Measurements from ENCODE around the gene OGDHL.
"Not testable (repeated sequence)": the region's sequence is repeated elsewhere in the genome, so short reads cannot be mapped to it uniquely, and the experiment has no call there.

The OGDHL gene

DNA sequence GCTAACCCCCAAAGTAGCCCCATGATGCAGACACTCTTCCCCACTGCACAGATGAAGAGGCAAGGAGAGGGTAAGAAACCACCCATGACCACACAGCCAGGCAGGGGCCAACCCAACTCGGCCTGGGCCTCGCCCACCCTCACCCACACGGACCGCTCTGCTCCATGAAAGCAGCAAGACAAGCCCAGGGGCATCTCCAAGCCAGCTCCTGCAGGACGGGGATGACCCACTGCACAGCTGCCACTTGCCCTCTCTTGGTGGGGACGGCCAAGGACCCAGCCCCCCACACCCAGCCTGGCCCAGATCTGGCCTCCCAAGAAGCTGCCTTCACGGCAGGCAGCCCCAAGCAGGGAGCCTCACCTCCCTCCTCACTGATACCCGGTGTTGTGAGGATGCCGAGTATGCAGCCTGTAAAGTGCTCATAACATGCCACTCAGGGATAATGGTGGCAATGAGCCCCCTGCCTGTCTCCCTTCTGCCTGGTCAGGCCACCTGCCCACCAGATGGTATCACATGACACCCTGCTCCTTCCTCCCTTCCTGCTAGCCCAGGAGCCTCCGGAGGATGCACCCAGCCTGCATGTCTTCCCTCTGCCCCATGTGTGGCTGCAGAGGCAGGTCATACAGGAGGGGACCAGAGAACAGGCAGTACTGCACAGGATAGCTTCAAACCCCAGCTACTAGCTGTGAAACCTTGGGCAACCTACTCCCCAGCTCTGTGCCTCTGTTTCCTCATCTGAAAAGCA lies 23.3 kb downstream of the OGDHL start:
- DNase-seq: no peak

DNA sequence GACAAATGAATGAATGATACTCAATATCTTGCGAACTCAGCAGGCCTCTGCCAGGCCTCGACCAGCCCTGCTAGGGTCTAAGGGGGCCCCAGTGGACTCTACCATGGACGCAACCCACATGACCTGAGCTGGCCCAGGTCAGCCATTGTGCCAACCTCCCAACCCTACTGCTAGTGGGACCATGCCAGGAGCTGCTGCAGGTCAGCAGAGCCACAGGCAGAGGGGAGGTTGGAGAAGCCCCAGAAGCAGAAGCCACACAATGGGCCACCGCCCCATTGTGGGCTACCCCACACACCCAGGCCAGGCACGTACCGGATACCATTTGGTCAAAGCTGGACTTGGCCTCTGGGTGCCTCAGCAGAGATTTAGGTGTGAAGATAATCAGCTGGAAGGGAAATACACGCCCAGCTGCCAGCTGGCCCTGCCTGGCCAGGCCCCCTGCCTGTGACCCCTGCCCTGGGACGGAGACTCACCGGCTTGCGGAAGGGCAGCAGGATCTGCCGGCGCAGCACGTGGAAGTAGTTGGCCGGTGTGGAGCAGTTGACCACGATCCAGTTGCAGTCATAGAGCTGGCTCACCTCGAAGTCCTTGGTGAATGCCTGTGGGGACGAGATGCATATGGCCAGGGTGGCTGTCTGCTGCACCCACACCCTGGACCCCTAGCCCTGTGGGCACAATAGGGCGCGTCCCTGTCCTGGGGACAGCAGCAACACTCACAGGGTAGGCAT lies 24.5 kb downstream of the OGDHL start:
- no peak for DNase-seq

DNA sequence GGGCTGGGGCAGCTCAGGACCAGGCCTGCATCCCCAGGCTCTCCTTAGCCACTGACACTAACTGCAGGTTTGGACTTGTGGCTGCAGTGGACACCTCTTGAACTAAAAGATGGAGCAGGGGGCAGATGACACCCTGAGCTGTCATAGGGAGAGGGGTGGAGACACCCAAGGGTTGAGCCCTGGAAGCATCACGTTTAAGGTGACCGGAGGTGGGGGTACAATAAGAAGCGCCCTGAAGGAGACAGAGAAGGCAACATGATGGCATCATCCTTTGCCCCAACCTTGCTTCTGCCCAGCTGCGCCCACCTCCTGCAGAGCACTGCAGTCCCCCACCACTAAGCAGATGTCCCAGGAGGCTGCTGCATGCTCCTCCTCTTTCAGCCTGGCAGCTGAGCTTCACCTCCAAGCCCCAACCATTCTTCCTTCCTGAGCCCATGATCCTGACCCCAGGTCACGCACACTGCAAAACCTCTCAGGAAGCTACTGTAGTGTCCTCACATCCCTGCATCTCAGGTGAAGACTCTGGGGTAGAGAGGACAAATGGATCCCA lies 25.5 kb downstream of the OGDHL start:
- no peak for DNase-seq

DNA sequence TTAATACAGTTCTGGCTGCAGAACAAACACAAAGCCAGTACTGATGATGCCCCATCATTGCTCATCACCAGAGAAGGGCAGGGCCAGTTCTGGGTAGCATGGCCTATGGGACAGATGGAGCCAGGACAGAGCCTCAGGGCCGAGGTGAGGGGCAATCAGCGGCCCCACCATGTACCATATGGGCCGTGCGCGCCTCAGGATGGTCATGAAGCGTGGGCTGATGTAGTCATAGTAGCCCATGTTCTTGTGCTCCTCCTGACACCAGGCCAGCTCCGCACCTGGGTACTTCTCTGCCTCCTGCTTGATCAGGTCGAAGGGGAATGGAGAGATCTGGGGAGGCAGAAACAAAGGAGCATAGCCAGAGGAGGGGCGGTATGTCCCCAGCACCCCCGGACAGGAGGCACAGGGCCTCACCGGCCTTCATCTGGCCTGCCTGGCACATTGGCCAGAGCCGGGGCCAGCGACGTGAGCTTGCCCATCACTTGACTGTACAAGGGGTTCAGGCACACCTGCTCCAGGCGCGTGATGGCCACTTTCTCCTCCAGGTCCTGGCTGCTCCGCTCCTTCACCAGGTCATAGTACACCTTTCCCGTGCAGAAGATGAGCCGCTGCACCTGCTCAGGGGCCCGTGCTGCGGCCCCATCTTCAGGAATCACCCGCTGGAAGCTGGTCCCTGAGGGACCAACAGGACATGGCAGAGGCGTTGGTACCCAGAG lies 26.1 kb downstream of the OGDHL start:
- DNase-seq: no peak

DNA sequence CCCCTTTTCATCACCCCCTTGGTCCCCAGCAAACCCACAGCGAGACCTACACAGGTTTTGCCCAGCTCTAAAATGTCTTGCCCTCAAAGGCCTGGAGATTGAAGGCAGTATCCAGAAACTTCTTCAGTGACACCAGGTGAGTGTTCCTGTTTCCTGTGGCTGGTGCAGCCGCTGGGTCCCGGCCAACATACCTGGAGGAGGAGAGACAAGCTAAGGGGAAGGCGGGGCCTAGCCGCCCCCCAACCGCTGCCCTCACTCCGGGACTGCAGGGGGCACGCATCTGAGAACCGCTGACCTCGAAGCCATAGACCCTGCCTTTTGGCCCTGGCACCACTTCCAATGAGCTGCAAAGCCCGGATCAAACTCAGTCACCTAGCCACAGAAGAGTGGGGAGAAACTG lies 27.0 kb downstream of the OGDHL start:
- no peak for DNase-seq

DNA sequence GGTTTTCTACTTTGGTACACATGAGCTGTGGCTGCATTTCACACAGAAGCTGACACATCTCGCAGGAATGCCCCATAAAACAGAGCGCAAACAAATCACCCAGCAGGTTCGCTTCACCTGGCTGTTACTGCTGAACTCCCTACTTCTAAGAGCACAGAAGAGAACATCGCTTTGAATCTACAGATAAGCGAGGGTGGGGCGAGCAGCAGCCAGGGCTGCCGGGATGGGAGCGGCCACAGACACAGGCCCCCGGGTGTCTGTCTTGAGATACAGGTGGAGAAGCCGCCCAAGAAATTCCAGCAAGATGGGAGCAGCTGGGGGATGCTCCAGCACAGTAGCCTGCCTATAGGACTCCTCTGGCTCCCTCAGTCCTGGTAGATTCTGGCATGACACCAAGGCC lies 27.4 kb downstream of the OGDHL start:
- DNase-seq: no peak

DNA sequence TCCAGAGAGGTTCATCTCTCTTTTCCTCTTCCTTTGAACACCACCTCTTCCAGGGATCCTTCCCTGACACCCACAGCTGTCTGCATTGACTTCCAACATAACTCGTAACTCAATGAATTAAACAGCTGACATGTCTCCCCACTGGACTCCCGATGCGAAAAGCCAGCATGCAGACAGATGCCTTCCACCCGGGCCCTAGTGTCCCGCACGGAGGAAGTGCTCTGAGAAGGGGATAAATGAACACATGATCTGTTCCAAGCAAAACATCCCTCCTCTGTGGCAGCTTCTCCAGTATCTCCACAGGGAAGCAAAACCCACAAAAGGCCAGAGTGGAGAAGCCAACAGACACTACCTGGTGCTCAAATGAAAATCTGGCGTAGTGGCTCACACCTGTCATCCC lies 28.3 kb downstream of the OGDHL start:
- DNase-seq: no peak

DNA sequence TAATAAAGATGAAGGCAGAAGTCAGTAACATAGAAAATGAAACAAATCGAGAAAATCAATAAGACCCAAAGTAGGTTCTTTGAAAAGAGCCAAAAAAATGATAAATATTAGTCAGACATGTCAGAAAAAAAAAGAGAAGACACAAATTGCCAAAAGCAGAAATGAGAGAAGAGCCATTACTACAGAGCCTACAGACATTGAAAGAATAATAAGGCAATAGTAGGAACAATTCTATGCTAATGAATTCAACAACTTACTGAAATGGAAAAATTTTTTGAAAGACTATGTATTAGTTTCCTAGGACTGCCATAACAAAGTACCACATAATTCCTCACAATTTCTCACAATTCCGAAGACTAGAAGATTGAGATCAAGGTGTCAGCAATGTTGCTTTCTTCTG lies 35.5 kb downstream of the OGDHL start:
- DNase-seq: no peak

DNA sequence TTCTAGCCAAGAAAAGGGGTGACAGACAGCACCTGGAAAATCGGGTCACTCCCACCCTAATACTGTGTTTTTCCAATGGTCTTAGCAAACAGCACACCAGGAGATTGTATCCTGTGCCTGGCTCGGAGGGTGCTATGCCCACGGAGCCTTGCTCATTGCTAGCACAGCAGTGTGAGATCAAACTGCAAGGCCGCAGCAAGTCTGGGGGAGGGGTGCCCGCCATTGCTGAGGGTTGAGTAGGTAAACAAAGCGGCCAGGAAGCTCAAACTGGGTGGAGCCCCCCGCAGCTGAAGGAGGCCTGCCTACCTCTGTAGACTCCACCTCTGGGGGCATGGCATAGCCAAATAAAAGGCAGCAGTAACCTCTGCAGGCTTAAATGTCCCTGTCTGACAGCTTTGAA lies 47.0 kb downstream of the OGDHL start:
- not testable (repeated sequence) for DNase-seq

DNA sequence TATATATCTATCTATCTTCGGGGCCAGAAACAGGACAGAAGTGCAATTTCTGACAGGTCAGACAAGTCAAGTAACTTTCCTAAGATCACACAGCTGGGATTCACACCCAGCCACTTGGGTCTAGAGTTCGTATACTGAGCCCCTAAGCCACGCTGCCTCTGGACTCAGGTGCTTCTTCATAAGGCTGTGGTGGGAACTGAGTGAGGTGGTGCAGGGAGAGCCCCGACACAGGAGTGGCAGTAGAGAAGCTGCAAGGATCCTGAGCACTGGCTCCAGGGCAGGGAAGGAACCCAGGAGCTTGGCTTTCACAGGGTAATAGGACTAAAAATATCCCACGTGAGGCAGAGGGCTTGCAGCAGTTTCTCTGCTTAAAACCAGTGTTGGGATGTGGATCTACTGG lies 48.9 kb downstream of the OGDHL start:
- no peak for DNase-seq

DNA sequence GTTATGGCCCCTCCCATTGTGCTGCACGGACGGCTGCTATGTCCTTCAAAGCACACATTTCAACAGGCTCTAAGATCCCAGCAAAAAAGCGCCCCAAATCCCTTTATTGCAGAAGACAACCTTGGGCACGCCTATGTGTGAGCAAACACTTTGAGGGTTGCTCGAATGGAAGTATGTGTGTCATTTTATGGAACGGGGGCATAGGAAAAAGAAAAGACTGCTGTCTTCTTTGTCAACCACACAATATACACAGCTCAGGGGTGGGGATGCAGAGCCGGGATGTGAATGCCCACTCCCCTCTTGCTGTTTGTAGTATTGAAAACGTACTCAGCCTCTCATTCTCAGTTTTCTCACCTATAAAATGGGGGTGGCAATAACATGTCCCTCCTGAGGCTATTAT lies 50.6 kb downstream of the OGDHL start:
- DNase-seq: no peak

DNA sequence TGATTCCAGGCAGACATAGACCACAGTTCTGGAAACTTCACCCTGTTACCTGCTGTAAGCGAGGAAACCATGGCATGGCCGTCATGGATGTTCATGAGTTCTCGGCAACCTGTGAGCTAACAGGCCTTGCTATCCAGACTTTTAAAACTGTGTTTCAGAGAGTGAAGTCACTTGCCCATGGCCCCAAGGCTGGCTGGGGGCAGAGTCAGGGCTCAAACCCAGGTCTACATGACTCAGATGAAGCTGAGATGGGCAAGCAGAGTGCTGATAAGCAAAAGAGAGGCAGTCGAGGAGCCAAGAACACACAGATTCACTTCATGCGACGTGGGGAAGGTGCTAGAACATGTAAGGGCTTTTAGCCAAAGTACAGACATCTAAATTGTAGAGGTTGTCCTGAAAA lies 51.2 kb downstream of the OGDHL start:
- DNase-seq: no peak

DNA sequence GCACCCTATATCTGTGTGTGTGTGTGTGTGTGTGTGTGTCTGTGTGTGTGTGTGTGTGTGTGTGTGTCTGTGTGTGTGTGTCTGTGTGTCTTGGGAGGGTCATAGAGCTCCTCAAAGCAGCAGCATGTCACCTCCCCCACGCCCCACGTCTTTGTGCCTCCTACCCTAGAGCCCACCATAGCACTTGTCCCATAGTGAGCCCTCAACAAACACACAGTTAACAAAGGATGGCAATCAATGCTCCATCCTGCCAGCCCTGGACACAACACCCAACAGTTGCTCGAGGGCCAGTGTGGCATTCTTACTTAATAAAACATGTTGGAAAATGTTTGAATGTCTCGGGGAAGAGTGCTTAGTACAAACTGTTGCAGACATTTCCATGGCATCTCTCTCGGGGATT lies 52.2 kb downstream of the OGDHL start:
- DNase-seq: no peak

DNA sequence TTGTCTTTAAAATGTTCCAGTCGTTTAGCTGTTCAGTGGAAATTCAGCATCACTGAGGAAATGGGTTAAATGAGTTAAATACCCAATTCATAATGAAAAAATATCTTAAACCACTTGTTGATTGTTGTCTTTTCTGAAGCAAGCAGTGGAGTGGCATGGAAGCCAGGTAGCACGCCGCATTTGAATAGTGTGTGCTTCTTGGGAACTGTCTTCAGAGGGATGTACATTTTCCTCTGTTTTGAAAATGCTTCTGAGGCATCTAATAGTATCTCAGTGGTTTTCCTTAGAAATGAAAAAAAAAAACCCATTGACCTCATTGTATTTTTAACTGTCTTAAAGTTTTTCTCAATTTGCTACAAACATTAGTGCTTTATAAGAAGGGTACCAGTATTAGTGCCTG lies 54.5 kb downstream of the OGDHL start:
- DNase-seq: no peak

DNA sequence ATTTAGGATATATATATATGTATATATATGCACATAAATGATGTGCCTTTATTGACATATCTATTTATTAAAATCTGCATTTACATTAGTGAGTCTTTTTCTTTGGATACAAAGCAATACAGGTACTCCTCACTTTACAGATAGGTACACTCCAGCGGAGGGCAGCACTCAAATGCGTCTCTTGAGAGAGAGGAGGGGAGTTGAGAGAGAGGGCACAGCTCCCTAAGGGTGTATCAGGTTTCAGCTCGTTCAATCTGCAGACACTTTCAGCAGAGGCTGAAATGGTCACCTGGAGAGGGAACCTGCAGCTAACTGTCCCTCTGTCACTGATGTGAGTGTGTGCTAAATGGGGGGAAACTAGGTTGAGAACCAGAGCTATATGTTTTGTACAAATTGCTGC lies 61.1 kb downstream of the OGDHL start:
- no peak for DNase-seq

DNA sequence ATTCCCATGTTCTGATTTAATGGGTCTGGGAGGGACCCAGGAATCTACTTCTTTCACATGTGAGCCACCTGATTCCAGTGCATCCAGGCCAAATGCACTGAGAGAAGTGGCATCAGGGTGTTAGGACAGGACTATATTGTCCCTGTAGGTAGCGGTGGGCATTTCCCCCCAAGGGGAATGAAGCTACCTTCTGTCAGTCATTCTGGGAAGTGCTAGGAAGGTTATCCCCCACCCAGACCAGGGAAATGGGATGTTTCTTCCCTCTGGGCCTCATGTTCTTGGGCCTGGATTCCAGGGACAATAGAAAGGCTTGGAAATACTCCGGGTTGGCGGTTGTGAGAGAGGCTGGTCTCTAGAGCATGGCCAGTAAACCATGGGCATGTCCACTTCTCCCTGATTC lies 61.9 kb downstream of the OGDHL start:
- DNase-seq: no peak

DNA sequence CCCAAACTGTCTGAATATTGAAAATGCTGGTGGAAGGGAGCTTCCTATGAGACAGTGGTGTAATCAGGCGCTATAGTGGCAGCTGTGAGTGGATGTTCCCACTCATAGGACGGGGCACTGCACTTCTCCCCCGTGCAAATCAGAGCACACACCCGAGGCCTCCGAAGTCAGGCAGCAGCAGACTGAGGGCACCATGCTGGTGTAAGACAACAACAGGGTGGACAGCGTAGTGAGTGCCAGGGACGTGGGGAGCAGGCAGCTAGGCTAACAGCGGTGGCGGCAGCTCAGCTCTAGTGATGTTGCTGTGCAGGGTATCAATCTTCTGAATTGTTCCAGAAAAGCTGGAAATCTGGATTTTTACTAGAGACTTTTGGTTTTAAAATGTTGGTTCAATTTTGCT lies 63.4 kb downstream of the OGDHL start:
- DNase-seq: no peak

DNA sequence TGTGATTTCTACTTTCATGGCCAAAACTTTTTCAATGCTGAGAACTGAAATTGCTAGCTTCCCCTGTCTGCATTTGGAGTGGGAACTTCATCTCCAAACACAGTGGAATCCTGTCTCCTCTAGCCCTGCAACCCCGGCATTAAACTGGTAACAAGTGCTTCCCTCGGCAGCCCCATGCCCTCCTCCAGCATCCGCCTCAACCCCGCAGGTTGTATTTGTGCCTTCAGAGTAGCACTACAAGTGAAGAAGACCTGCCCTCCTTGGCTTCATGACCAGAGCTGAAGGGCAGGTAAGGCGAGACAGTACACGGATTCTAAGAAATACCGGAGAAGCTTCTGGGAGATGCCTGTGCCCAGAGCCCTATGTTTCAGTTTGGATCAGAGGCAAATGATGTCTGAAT lies 65.8 kb downstream of the OGDHL start:
- no peak for DNase-seq

DNA sequence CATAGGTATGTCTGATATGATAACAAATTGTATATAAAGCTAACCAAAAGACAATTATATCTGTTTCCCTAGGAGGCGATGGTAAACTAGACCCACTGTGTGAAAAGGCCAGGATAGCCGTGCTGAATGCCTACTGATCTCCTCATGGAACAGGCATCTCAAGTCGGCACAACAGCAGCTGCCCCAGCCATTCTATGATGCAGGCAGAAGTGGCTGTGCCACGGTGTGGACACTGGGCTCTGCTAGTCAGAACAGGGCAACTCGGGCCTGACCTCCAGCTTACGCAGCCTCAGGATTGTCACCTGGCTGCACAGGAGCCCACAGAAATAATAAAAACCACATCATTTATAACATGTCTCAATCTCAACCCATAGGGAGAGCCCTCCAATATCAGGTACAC lies 67.7 kb downstream of the OGDHL start:
- DNase-seq: no peak

DNA sequence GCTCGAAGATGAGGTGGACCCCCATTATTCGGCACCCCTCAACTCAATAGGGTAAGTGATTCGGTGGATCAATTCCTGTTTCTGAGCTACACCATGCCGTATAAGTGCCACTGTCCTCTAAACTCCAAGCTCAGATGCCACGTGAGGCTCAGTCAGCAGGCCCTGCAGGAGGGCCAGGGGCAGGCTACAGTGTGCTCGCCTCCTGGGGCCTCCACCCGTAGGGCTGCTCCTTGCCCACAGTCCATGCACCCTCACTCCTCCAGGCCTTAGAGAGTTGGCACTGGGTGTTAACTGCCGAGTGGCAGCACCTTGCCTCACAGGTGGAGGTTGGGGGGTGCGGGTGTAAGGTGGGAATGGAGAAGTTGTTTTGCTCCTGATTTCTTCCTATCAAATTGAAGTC lies 70.5 kb downstream of the OGDHL start:
- no peak for DNase-seq

DNA sequence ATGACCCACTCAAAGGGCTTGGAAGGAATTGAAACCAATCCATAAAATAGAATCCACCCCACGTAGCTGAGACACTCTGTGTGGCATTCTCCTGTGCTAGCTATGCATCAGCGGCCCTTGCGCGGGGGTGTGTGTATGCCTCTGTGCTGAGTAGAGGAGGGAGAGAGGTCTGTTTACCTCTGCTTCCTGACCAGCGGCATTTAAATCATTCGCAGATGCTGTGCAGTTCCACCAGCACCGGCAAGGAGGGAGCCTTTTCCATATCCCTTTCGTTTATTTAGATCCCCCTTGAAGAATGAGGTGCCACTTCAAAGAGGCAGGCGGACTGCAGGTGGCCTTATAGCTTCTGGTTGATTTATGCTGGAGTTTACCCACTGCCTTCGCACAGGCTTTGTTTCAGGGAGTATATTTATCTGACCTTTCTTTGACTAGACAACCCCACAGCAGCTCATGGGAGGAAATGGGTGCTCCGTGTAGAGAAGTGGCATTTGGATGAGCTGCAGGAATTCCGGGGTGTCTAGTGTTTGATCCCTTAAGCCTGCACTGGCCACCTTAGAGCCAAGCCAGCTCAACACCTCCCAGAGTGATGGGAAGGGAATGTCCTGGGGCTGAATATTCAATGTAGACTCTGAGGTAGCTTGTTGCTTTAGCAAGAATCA lies 71.3 kb downstream of the OGDHL start:
- DNase-seq: no peak

DNA sequence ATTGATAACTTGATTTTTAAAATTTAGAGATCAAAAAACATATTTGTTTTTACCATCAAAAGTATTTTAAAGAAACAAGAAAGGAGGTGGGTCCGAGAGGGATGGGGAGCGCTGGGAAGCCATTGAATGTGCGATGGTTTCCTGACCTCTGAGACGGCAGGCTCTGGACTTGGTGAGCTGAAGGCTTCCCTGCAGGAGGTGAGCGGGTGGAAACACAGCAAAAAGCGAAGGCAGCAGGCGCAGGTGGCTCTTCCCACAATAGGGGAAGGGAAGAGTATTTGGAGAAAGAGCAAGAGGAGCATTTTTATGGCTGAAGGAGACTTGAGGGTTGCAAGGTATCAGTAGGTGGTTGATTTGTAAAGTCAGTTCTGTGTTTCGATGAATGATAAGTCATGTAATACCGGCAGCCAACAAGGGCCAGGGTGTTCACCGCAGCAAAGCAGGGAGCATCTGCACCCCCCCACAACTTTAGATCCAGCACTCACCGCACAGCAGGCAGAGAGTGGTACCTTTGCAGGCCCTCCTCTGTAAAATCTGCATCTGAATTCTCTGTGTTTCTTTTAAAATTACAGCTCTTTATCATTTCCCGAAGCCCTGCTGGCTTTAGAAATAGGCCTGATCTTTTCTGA lies 72.1 kb downstream of the OGDHL start:
- DNase-seq: no peak

DNA sequence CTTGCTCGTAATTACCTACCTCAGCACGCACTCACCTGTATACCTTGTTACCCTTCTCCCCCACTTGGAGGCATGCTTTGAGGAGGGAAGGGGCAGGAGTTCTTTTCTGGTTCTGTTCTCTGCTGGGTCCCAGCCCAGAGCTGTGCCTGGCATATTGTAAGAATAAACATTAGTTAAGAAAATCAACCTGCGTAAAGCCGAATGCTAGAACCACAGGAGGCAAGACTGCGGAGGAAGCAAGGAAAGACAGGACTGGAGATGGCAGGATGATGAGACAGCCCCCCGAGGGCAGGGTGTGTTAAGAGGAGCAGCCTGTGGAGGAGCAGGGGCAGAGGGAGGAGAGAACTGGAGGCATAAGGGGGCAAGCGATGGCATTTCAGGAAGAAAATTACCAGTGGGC lies 73.2 kb downstream of the OGDHL start:
- no peak for DNase-seq
